Measurements from ENCODE around the gene GPD1. TPM values are rescaled to one million over a fixed set of nuclear protein-coding genes. Genes with fewer than 3 reads are reported as not detected.
"Not testable (repeated sequence)": the region's sequence is repeated elsewhere in the genome, so short reads cannot be mapped to it uniquely, and the experiment has no call there.

GPD1 gene
- total RNA-seq, 1 donor from 2014 or later: 0.81 TPM

GRCh38 chr12:50142993-50143392 lies 39.2 kb downstream of the GPD1 start:
- H3K27ac Mint-ChIP-seq (ENCODE audit: unreplicated experiment): no peak overlapping the region
- no peaks in the 10 kb centered on the region for H3K4me1 Mint-ChIP-seq (ENCODE audit: low read depth, unreplicated experiment)
- no peaks in the 10 kb centered on the region for H3K9me3 Mint-ChIP-seq (ENCODE audit: unreplicated experiment)
- DNase-seq: no peak
- TF ChIP-seq, protein P1, sequence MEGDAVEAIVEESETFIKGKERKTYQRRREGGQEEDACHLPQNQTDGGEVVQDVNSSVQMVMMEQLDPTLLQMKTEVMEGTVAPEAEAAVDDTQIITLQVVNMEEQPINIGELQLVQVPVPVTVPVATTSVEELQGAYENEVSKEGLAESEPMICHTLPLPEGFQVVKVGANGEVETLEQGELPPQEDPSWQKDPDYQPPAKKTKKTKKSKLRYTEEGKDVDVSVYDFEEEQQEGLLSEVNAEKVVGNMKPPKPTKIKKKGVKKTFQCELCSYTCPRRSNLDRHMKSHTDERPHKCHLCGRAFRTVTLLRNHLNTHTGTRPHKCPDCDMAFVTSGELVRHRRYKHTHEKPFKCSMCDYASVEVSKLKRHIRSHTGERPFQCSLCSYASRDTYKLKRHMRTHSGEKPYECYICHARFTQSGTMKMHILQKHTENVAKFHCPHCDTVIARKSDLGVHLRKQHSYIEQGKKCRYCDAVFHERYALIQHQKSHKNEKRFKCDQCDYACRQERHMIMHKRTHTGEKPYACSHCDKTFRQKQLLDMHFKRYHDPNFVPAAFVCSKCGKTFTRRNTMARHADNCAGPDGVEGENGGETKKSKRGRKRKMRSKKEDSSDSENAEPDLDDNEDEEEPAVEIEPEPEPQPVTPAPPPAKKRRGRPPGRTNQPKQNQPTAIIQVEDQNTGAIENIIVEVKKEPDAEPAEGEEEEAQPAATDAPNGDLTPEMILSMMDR (IDR thresholded peaks at IDR 0.05; ENCODE audit: partially characterized antibody, unreplicated experiment): no peak
- no peaks in the 10 kb centered on the region for H3K36me3 Mint-ChIP-seq (ENCODE audit: unreplicated experiment)
- H3K27me3 Mint-ChIP-seq (ENCODE audit: unreplicated experiment): peaks cover 3% of the 10 kb centered on the region
- no peak overlapping the region for H3K4me3 Mint-ChIP-seq (ENCODE audit: unreplicated experiment)

- no peaks in the 10 kb centered on the region for H3K36me3 Mint-ChIP-seq (ENCODE audit: unreplicated experiment)
- peaks cover 3% of the 10 kb centered on the region for H3K27me3 Mint-ChIP-seq (ENCODE audit: unreplicated experiment)
- TF ChIP-seq, protein P1 (IDR thresholded peaks at IDR 0.05; ENCODE audit: partially characterized antibody, unreplicated experiment): no peak
- H3K4me3 Mint-ChIP-seq (ENCODE audit: unreplicated experiment): no peak overlapping the region
- no peak for DNase-seq
- no peaks in the 10 kb centered on the region for H3K9me3 Mint-ChIP-seq (ENCODE audit: unreplicated experiment)
- no peak overlapping the region for H3K27ac Mint-ChIP-seq (ENCODE audit: unreplicated experiment)
- no peaks in the 10 kb centered on the region for H3K4me1 Mint-ChIP-seq (ENCODE audit: low read depth, unreplicated experiment)
Observed at GRCh38 chr12:50145439-50145838, 41.6 kb downstream of the GPD1 start.

GRCh38 chr12:50147281-50147680 lies 43.5 kb downstream of the GPD1 start:
- H3K9me3 Mint-ChIP-seq (ENCODE audit: unreplicated experiment): no peaks in the 10 kb centered on the region
- H3K4me3 Mint-ChIP-seq (ENCODE audit: unreplicated experiment): no peak overlapping the region
- DNase-seq: no peak
- no peak overlapping the region for H3K27ac Mint-ChIP-seq (ENCODE audit: unreplicated experiment)
- no peaks in the 10 kb centered on the region for H3K4me1 Mint-ChIP-seq (ENCODE audit: low read depth, unreplicated experiment)
- TF ChIP-seq, protein P1 (IDR thresholded peaks at IDR 0.05; ENCODE audit: partially characterized antibody, unreplicated experiment): no peak
- H3K27me3 Mint-ChIP-seq (ENCODE audit: unreplicated experiment): peaks cover 5% of the 10 kb centered on the region
- H3K36me3 Mint-ChIP-seq (ENCODE audit: unreplicated experiment): no peaks in the 10 kb centered on the region

DNA sequence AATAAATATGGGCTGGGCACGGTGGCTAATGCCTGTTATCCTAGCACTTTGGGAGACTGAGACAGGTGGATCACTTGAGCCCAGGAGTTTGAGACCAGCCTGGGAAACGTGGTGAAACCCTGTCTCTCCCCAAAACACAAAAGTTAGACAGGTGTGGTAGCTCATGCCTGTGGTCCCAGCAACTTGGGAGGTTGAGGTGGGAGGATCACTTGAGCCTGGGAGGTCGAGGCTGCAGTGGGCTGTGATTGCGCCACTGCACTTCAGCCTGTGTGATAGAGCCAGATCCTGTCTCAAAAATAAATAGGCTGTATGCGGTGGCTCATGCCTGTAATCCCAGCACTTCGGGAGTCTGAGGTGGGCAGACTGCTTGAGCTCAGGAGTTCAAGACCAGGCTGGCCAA lies 44.2 kb downstream of the GPD1 start:
- not testable (repeated sequence) for H3K4me1 Mint-ChIP-seq (ENCODE audit: low read depth, unreplicated experiment); H3K27ac Mint-ChIP-seq (ENCODE audit: unreplicated experiment); DNase-seq; H3K9me3 Mint-ChIP-seq (ENCODE audit: unreplicated experiment); H3K27me3 Mint-ChIP-seq (ENCODE audit: unreplicated experiment); H3K4me3 Mint-ChIP-seq (ENCODE audit: unreplicated experiment); H3K36me3 Mint-ChIP-seq (ENCODE audit: unreplicated experiment)

DNA sequence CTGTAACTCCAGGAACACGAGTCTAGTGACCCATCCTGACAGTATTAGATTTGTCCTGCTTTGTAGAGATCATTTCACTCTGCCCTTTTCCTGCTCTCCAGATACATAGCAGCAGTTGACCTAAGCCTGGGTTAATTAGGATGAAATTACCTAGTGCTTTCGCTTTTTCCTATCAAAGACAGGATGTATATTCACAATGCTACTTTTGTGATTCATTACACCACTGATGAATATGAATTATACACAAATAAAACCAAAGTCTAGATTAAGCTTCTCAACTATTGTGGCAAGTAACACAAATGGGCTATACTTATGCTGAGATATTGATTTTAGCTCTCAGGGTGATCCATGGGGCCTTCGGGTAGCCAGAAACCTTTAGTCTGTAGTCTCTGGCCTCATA lies 45.5 kb downstream of the GPD1 start:
- Mint-ChIP-seq H3K27ac (ENCODE audit: unreplicated experiment) (no peak overlapping the region), H3K4me3 (ENCODE audit: unreplicated experiment) (no peak overlapping the region), H3K27me3 (ENCODE audit: unreplicated experiment) (peaks cover 2% of the 10 kb centered on the region), H3K36me3 (ENCODE audit: unreplicated experiment) (no peaks in the 10 kb centered on the region), H3K9me3 (ENCODE audit: unreplicated experiment) (no peaks in the 10 kb centered on the region), H3K4me1 (ENCODE audit: low read depth, unreplicated experiment) (no peaks in the 10 kb centered on the region)
- TF ChIP-seq, protein P1 (IDR thresholded peaks at IDR 0.05; ENCODE audit: partially characterized antibody, unreplicated experiment): no peak
- DNase-seq: no peak

Data from glutamatergic neuron (in vitro differentiated cells).